GM21360 (cell line): ENCODE results near the gene MAP3K15.

Experiments
- ATAC-seq: cut with Tn5 transposase; IDR thresholded peaks from one replicate; pipeline ENCODE4 v1.9.1; 2021; ENCODE audit warnings: mild to moderate bottlenecking, moderate library complexity; ENCODE audit not compliant: unreplicated experiment

Gene MAP3K15

GRCh38 chrX:19403696-19404095 is 111.6 kb downstream of the MAP3K15 start:
- ATAC-seq = no peak

- ATAC-seq = no peak
These were observed 122.6 kb downstream of the MAP3K15 start for GRCh38 chrX:19392703-19393102.

- no peak for ATAC-seq
These were observed 123.2 kb downstream of the MAP3K15 start for GRCh38 chrX:19392078-19392477.

- ATAC-seq = no peak
These were observed 126.0 kb downstream of the MAP3K15 start for GRCh38 chrX:19389227-19389845.

GRCh38 chrX:19388741-19389140 is 126.6 kb downstream of the MAP3K15 start:
- no peak for ATAC-seq

- no peak for ATAC-seq
These were observed 127.1 kb downstream of the MAP3K15 start for GRCh38 chrX:19388064-19388679.

- ATAC-seq = no peak
These were observed 128.6 kb downstream of the MAP3K15 start for GRCh38 chrX:19386679-19387078.

- no peak for ATAC-seq
These were observed 132.7 kb downstream of the MAP3K15 start for GRCh38 chrX:19382555-19383145.

GRCh38 chrX:19381326-19381725 is 134.0 kb downstream of the MAP3K15 start:
- no peak for ATAC-seq

- ATAC-seq = no peak
These were observed 137.5 kb downstream of the MAP3K15 start for GRCh38 chrX:19377799-19378198.

- ATAC-seq = no peak
These were observed 139.8 kb downstream of the MAP3K15 start for GRCh38 chrX:19375546-19375945.

- ATAC-seq = no peak
These were observed 141.9 kb downstream of the MAP3K15 start for GRCh38 chrX:19373351-19373891.

GRCh38 chrX:19372547-19373331 is 142.6 kb downstream of the MAP3K15 start:
- ATAC-seq = peak; percentile 20

GRCh38 chrX:19372170-19372546 is 143.2 kb downstream of the MAP3K15 start:
- peak; percentile 60 for ATAC-seq

GRCh38 chrX:19370061-19370460 is 145.2 kb downstream of the MAP3K15 start:
- ATAC-seq = no peak

GRCh38 chrX:19368576-19368975 is 146.7 kb downstream of the MAP3K15 start:
- no peak for ATAC-seq

GRCh38 chrX:19361701-19362100 is 153.6 kb downstream of the MAP3K15 start:
- no peak for ATAC-seq

GRCh38 chrX:19360903-19361302 is 154.4 kb downstream of the MAP3K15 start:
- ATAC-seq = no peak

GRCh38 chrX:19358521-19358920 is 156.8 kb downstream of the MAP3K15 start:
- no peak for ATAC-seq

- ATAC-seq = no peak
These were observed 160.7 kb downstream of the MAP3K15 start for GRCh38 chrX:19354625-19355024.

- ATAC-seq = peak; percentile 94
These were observed 164.3 kb downstream of the MAP3K15 start for GRCh38 chrX:19350941-19351384.
